Measurements from ENCODE around the gene MICU2. TPM values are rescaled to one million over a fixed set of nuclear protein-coding genes. Genes with fewer than 3 reads are reported as not detected.

The MICU2 gene
- polyA plus RNA-seq, 1 donor from 2014 or later: 223 TPM

GRCh38 chr13:21522130-21522529 lies 81.8 kb downstream of the MICU2 start:
- H3K27me3 ChIP-seq (ENCODE audit: insufficient read depth, low read depth, low read length): no peaks in the 10 kb centered on the region
- H2AFZ ChIP-seq (ENCODE audit: low read depth, low read length): no peak overlapping the region
- H3K9ac ChIP-seq (ENCODE audit: low read length): no peak overlapping the region
- H3K27ac ChIP-seq (ENCODE audit: low read length): no peak overlapping the region
- H3K36me3 ChIP-seq (ENCODE audit: insufficient read depth, low read length): no peaks in the 10 kb centered on the region
- no peaks in the 10 kb centered on the region for H3K9me2 ChIP-seq (ENCODE audit: insufficient read depth, low read length)
- H3K4me2 ChIP-seq (ENCODE audit: low read length): no peak overlapping the region
- no peaks in the 10 kb centered on the region for H3K79me2 ChIP-seq (replicated peaks; ENCODE audit: insufficient read depth, low read length)
- no peaks in the 10 kb centered on the region for H3K9me3 ChIP-seq (ENCODE audit: low read length)
- no peak overlapping the region for H3K4me3 ChIP-seq (ENCODE audit: low read length)
- H4K20me1 ChIP-seq (ENCODE audit: insufficient read depth): no peaks in the 10 kb centered on the region
- TF ChIP-seq POLR2AphosphoS5 (IDR thresholded peaks at IDR 0.05): no peak
- no peak for TF ChIP-seq RAD21 (conservative IDR thresholded peaks at IDR 0.05)
- TF ChIP-seq CTCF (IDR thresholded peaks at IDR 0.05; ENCODE audit: poor library complexity, severe bottlenecking): no peak
- TF ChIP-seq TAF1 (IDR thresholded peaks at IDR 0.05; ENCODE audit: low read depth): no peak
- no peak for TF ChIP-seq REST (IDR thresholded peaks at IDR 0.05; ENCODE audit: borderline replicate concordance)
- TF ChIP-seq EP300 (conservative IDR thresholded peaks at IDR 0.05; ENCODE audit: poor library complexity, severe bottlenecking): no peak
- no peak for TF ChIP-seq MXI1 (conservative IDR thresholded peaks at IDR 0.05; ENCODE audit: poor library complexity, severe bottlenecking)
- TF ChIP-seq SMC3 (conservative IDR thresholded peaks at IDR 0.05; ENCODE audit: poor library complexity): no peak
- no peak for TF ChIP-seq EZH2 (IDR thresholded peaks at IDR 0.05; ENCODE audit: borderline replicate concordance, insufficient read depth, low read length, poor library complexity, severe bottlenecking)
- H3F3A ChIP-seq (ENCODE audit: insufficient read depth, low read length, poor library complexity, severe bottlenecking): no peaks in the 10 kb centered on the region

- H3F3A ChIP-seq (ENCODE audit: insufficient read depth, low read length, poor library complexity, severe bottlenecking): no peaks in the 10 kb centered on the region
- no peaks in the 10 kb centered on the region for H4K20me1 ChIP-seq (ENCODE audit: insufficient read depth)
- no peak overlapping the region for H3K9ac ChIP-seq (ENCODE audit: low read length)
Measured at GRCh38 chr13:21518617-21519144, 85.3 kb downstream of the MICU2 start.

More at GRCh38 chr13:21518617-21519144, 85.3 kb downstream of the MICU2 start:
- no peaks in the 10 kb centered on the region for H3K9me3 ChIP-seq (ENCODE audit: low read length)
- H3K36me3 ChIP-seq (ENCODE audit: insufficient read depth, low read length): no peaks in the 10 kb centered on the region
- no peaks in the 10 kb centered on the region for H3K9me2 ChIP-seq (ENCODE audit: insufficient read depth, low read length)
- no peaks in the 10 kb centered on the region for H3K79me2 ChIP-seq (replicated peaks; ENCODE audit: insufficient read depth, low read length)
- H3K4me3 ChIP-seq (ENCODE audit: low read length): no peak overlapping the region
- TF ChIP-seq POLR2AphosphoS5 (IDR thresholded peaks at IDR 0.05) (no peak), REST (IDR thresholded peaks at IDR 0.05; ENCODE audit: borderline replicate concordance) (no peak), TAF1 (IDR thresholded peaks at IDR 0.05; ENCODE audit: low read depth) (no peak), CTCF (IDR thresholded peaks at IDR 0.05; ENCODE audit: poor library complexity, severe bottlenecking) (no peak), EP300 (conservative IDR thresholded peaks at IDR 0.05; ENCODE audit: poor library complexity, severe bottlenecking) (no peak), MXI1 (conservative IDR thresholded peaks at IDR 0.05; ENCODE audit: poor library complexity, severe bottlenecking) (no peak), RAD21 (conservative IDR thresholded peaks at IDR 0.05) (no peak), EZH2 (IDR thresholded peaks at IDR 0.05; ENCODE audit: borderline replicate concordance, insufficient read depth, low read length, poor library complexity, severe bottlenecking) (no peak), SMC3 (conservative IDR thresholded peaks at IDR 0.05; ENCODE audit: poor library complexity) (no peak)
- no peak overlapping the region for H3K4me2 ChIP-seq (ENCODE audit: low read length)
- H2AFZ ChIP-seq (ENCODE audit: low read depth, low read length): no peak overlapping the region
- H3K27ac ChIP-seq (ENCODE audit: low read length): no peak overlapping the region
- H3K27me3 ChIP-seq (ENCODE audit: insufficient read depth, low read depth, low read length): no peaks in the 10 kb centered on the region

All from neural cell (in vitro differentiated cells).